H1 (cell line): ENCODE measurements around the gene THBS4. TPM values are rescaled to one million over a fixed set of nuclear protein-coding genes. Genes with fewer than 3 reads are reported as not detected.

Source experiments
- CTCF ChIA-PET: fragments of 300-600 bp; sonication (Branson Sonifier 250); formaldehyde crosslinking; loops from one replicate; lab custom pipeline; 2021; ENCODE audit not compliant: partially characterized antibody; lab: Charles Lee
- POLR2A ChIA-PET: fragments of 300-600 bp; sonication (Branson Sonifier 250); formaldehyde crosslinking; loops from one replicate; lab custom pipeline; 2021; ENCODE audit warnings: inconsistent platforms; ENCODE audit not compliant: partially characterized antibody; lab: Charles Lee
- DNase-seq, 2 experiments: peaks; one replicate each; pipeline versions ENCODE4 v3.0.0 to v3.0.0-alpha.2; 2010 to 2022; ENCODE audit warnings: low spot score in 2 of 2, low read depth in 1 of 2, mixed read lengths in 1 of 2
- FAIRE-seq: peaks from 2 replicates; lab custom pipeline; 2011; peaks lifted over from hg19 to GRCh38; lab: Jason Lieb, UNC
- H2AFZ ChIP-seq: 2 replicates; pipeline ENCODE4 v1.8.1; 2012; ENCODE audit warnings: low read length, inconsistent platforms
- H2AK5ac ChIP-seq: 2 replicates; pipeline ENCODE4 v1.6.1; 2013; ENCODE audit warnings: low read depth, low read length
- H2BK120ac ChIP-seq: replicated peaks from 2 replicates; pipeline ENCODE3; 2013; ENCODE audit warnings: low read depth, low read length, inconsistent platforms
- H2BK12ac ChIP-seq: 2 replicates; pipeline ENCODE4 v1.6.1; 2013; ENCODE audit warnings: low read depth, low read length
- H2BK15ac ChIP-seq: 2 replicates; pipeline ENCODE4 v1.6.1; 2013; ENCODE audit warnings: low read length
- H2BK20ac ChIP-seq: 2 replicates; pipeline ENCODE4 v1.6.1; 2013; ENCODE audit warnings: low read length
- H2BK5ac ChIP-seq: 2 replicates; pipeline ENCODE4 v1.6.1; 2013; ENCODE audit warnings: low read depth, low read length
- H3K14ac ChIP-seq: 2 replicates; pipeline ENCODE4 v1.6.1; 2013; ENCODE audit warnings: inconsistent platforms; ENCODE audit not compliant: insufficient read length
- H3K18ac ChIP-seq: 2 replicates; pipeline ENCODE4 v1.6.1; 2013; ENCODE audit warnings: low read length; ENCODE audit errors: extremely low read depth
- H3K23ac ChIP-seq: 2 replicates; pipeline ENCODE4 v1.6.1; 2013; ENCODE audit warnings: inconsistent platforms; ENCODE audit not compliant: insufficient read length
- H3K23me2 ChIP-seq: 2 replicates; pipeline ENCODE4 v1.6.1; 2013; ENCODE audit warnings: low read depth, low read length
- H3K27ac ChIP-seq: 2 replicates; pipeline ENCODE4 v1.6.1; 2011; ENCODE audit warnings: low read depth, low read length, inconsistent platforms
- H3K27me3 ChIP-seq, 4 experiments: replicated peaks in 1 of 4; 1 replicate in 1 of 4; 2 replicates in 3 of 4; pipeline versions ENCODE4 v1.6.1 to v1.8.1; 2011 to 2013; ENCODE audit warnings: low read length in 3 of 4, mild to moderate bottlenecking in 3 of 4, inconsistent platforms in 2 of 4, mixed read lengths in 2 of 4, moderate library complexity in 1 of 4; ENCODE audit not compliant: control insufficient read depth in 3 of 4, insufficient read depth in 3 of 4; ENCODE audit errors: extremely low read depth in 1 of 4
- H3K36me3 ChIP-seq, 4 experiments: 2 replicates each; pipeline versions ENCODE4 v1.6.1 to v1.8.1; 2011 to 2013; ENCODE audit warnings: mild to moderate bottlenecking in 4 of 4, low read length in 3 of 4, moderate library complexity in 2 of 4, control low read depth in 1 of 4, inconsistent platforms in 1 of 4; ENCODE audit not compliant: insufficient read depth in 4 of 4, control insufficient read depth in 2 of 4
- H3K4ac ChIP-seq: replicated peaks from 2 replicates; pipeline ENCODE3; 2013; ENCODE audit warnings: low read length, low read depth, mixed read lengths, inconsistent platforms; ENCODE audit not compliant: insufficient read length
- H3K4me1 ChIP-seq, 4 experiments: replicated peaks in 1 of 4; 1 replicate in 1 of 4; 2 replicates in 3 of 4; pipeline versions ENCODE4 v1.6.1 to v1.8.1; 2011 to 2013; ENCODE audit warnings: low read length in 3 of 4, inconsistent platforms in 2 of 4, mixed read lengths in 1 of 4; ENCODE audit not compliant: insufficient read depth in 4 of 4, control insufficient read depth in 3 of 4
- H3K4me2 ChIP-seq, 2 experiments: 2 replicates each; pipeline versions ENCODE4 v1.6.1 to v1.8.1; 2011 to 2013; ENCODE audit warnings: low read depth in 2 of 2, low read length in 2 of 2, control low read depth in 1 of 2, inconsistent platforms in 1 of 2, mild to moderate bottlenecking in 1 of 2; ENCODE audit not compliant: insufficient read depth in 1 of 2
- H3K4me3 ChIP-seq, 4 experiments: fragments of 200-600, 300-600 bp in 1 of 4; sonication (generic), shearing (Covaris generic), sonication (Bioruptor Twin) in 1 of 4; 2 replicates each; pipeline versions ENCODE4 v1.5.1 to v1.8.1; 2011 to 2016; ENCODE audit warnings: low read length in 4 of 4, low read depth in 3 of 4, control low read depth in 2 of 4, inconsistent platforms in 2 of 4, mild to moderate bottlenecking in 2 of 4, mixed read lengths in 1 of 4, moderate library complexity in 1 of 4; ENCODE audit not compliant: insufficient read depth in 2 of 4; ENCODE audit errors: extremely low read depth in 1 of 4
- H3K56ac ChIP-seq: replicated peaks from 2 replicates; pipeline ENCODE3; 2013; ENCODE audit warnings: low read depth, mild to moderate bottlenecking, mixed read lengths, low read length, inconsistent platforms; ENCODE audit not compliant: insufficient read length
- H3K79me1 ChIP-seq: 2 replicates; pipeline ENCODE4 v1.6.1; 2013; ENCODE audit warnings: low read depth, low read length, control low read depth
- H3K79me2 ChIP-seq, 2 experiments: 2 replicates each; pipeline versions ENCODE4 v1.6.1 to v1.8.1; 2012 to 2013; ENCODE audit warnings: low read length in 2 of 2, mild to moderate bottlenecking in 2 of 2, inconsistent platforms in 1 of 2; ENCODE audit not compliant: insufficient read depth in 2 of 2, control insufficient read depth in 1 of 2
- H3K9ac ChIP-seq, 4 experiments: replicated peaks in 1 of 4; 1 replicate in 1 of 4; 2 replicates in 3 of 4; pipeline versions ENCODE4 v1.6.1 to v1.8.1; 2011 to 2013; ENCODE audit warnings: low read depth in 3 of 4, low read length in 3 of 4, control low read depth in 2 of 4, mild to moderate bottlenecking in 2 of 4, moderate library complexity in 2 of 4, inconsistent platforms in 1 of 4; ENCODE audit errors: extremely low read depth in 1 of 4
- H3K9me3 ChIP-seq, 2 experiments: 2 replicates each; pipeline versions ENCODE4 v1.6.1 to v1.8.1; 2012 to 2013; ENCODE audit warnings: mild to moderate bottlenecking in 2 of 2, moderate library complexity in 2 of 2, control low read depth in 1 of 2, inconsistent platforms in 1 of 2, low read depth in 1 of 2, low read length in 1 of 2, mixed read lengths in 1 of 2; ENCODE audit not compliant: insufficient read depth in 2 of 2
- H4K20me1 ChIP-seq, 2 experiments: replicated peaks in 1 of 2; 2 replicates each; pipeline versions ENCODE3 to v1.8.1; 2011 to 2013; ENCODE audit warnings: inconsistent platforms in 2 of 2, low read length in 2 of 2, mild to moderate bottlenecking in 1 of 2; ENCODE audit not compliant: insufficient read depth in 2 of 2, control insufficient read depth in 1 of 2
- H4K5ac ChIP-seq: 2 replicates; pipeline ENCODE4 v1.6.1; 2013; ENCODE audit warnings: low read length, low read depth, mixed read lengths, inconsistent platforms; ENCODE audit not compliant: insufficient read length
- H4K8ac ChIP-seq: 2 replicates; pipeline ENCODE4 v1.8.0; 2013; ENCODE audit warnings: mild to moderate bottlenecking, moderate library complexity, low read length, inconsistent platforms; ENCODE audit not compliant: insufficient read depth; ENCODE audit errors: extremely low read depth
- H4K91ac ChIP-seq: replicated peaks from 2 replicates; pipeline ENCODE3; 2013; ENCODE audit warnings: low read length, mixed read lengths, inconsistent platforms; ENCODE audit not compliant: insufficient read length
- ASH2L ChIP-seq: fragments of 200-600, 300-600 bp; sonication (generic); IDR thresholded peaks from one replicate; pipeline ENCODE4 v1.7.1; 2017; ENCODE audit warnings: low read length
- EP300 ChIP-seq, 2 experiments: IDR thresholded peaks; 1 replicate in 1 of 2; 2 replicates in 1 of 2; pipeline ENCODE4 v1.6.1; 2011 to 2012; ENCODE audit warnings: low read depth in 2 of 2, low read length in 2 of 2, mild to moderate bottlenecking in 2 of 2, borderline replicate concordance in 1 of 2, inconsistent platforms in 1 of 2, moderate library complexity in 1 of 2
- TAF1 ChIP-seq: IDR thresholded peaks from 2 replicates; pipeline ENCODE4 v1.6.1; 2011; ENCODE audit warnings: mild to moderate bottlenecking, low read depth, low read length
- WGBS, 2 experiments: shearing (Covaris generic) in 1 of 2; methylation state at CpG; one replicate each; pipeline versions ENCODE4 v1.1.6 to v1.1.7; 2013 to 2015; ENCODE audit warnings: low lambda C conversion rate in 2 of 2, mixed read lengths in 2 of 2, inconsistent platforms in 1 of 2, low coverage in 1 of 2, missing lambda C conversion rate in 1 of 2; ENCODE audit not compliant: insufficient replicate concordance in 2 of 2, insufficient coverage in 1 of 2, insufficient read length in 1 of 2; ENCODE audit errors: extremely low coverage in 1 of 2, missing lambda C conversion rate in 1 of 2; 5-methylcytosine and 5-hydroxymethylcytosine counted together
- polyA plus RNA-seq, 7 experiments: library from polyadenylated mRNA; depleted of rRNA in 3 of 7; stranded (reverse) in 5 of 7; unstranded in 2 of 7; fragments of >200 nt in 5 of 7; fragments of 200-250 nt in 2 of 7; gene quantifications; 1 replicate in 5 of 7; 2 replicates in 1 of 7; 4 replicates in 1 of 7; pipeline versions ENCODE4 v1.2.1 to v1.2.3, GENCODE V29; 2011 to 2013; ENCODE audit warnings: missing spikeins in 2 of 7, mixed read lengths in 2 of 7
- total RNA-seq: library from RNA; stranded (reverse); fragmentation: NEBNext Ultra II Directional; extraction: Animal tissue kit (Norgen Biotek cat#: 25700); gene quantifications from 2 replicates; pipeline ENCODE4 v1.2.1, GENCODE V29; 2021

Gene THBS4
- total and polyA plus RNA-seq, 2 of the 8 experiments (the other 6 are each of a cell fraction or from before 2014, with no cell fraction given) = 12.8 to 25.4 TPM

GRCh38 chr5:80069918-80070318, 34.8 kb downstream of the THBS4 start:
- Histone ChIP-seq H3K79me1 (no peaks in the 10 kb centered on the region), H2BK120ac (no peak overlapping the region), H4K91ac (no peak overlapping the region), H3K4me3 (no peak overlapping the region), H2BK20ac (no peak overlapping the region), H2BK15ac (no peak overlapping the region), H3K4me1 (no peaks in the 10 kb centered on the region; a peak in 1 of 7 replicates)
- FAIRE-seq = no peak
- POLR2A ChIA-PET = no interaction called here
- 75% methylated on average over 3 of the region's 3 CpGs; no CpG with 5 or more reads in 1 of the 2 experiments for WGBS, 2 experiments
- TF ChIP-seq EP300 (IDR thresholded peaks at IDR 0.05; ENCODE audit: borderline replicate concordance in 1 of 2, low read depth in 2 of 2, low read length in 2 of 2) (no peak), ASH2L (no peak), TAF1 (no peak)
- TF ChIP-seq, all 59 proteins: peak for 0
- H4K8ac ChIP-seq = no peak overlapping the region
- H2AK5ac ChIP-seq = no peak overlapping the region
- CTCF ChIA-PET = interaction anchor here (1.2 to 2.2 kb wide), 3 partner anchors 13 to 191 kb away, joined by 3 to 8 read pairs (median 6); no protein-coding TSS in a partner anchor
- H3K56ac ChIP-seq = no peak overlapping the region
- no peak overlapping the region for H3K23ac ChIP-seq
- no peaks in the 10 kb centered on the region; a peak in 1 of 4 replicates for H3K9me3 ChIP-seq
- H3K18ac ChIP-seq = no peak overlapping the region
- H3K9ac ChIP-seq = no peak overlapping the region
- no peak overlapping the region for H3K14ac ChIP-seq
- no peak overlapping the region for H3K4ac ChIP-seq
- no peaks in the 10 kb centered on the region for H4K20me1 ChIP-seq
- H3K27ac ChIP-seq = no peak overlapping the region
- H4K5ac ChIP-seq = no peak overlapping the region
- no peaks in the 10 kb centered on the region for H3K27me3 ChIP-seq
- H2BK5ac ChIP-seq = no peak overlapping the region
- no peaks in the 10 kb centered on the region for H3K79me2 ChIP-seq
- no peak overlapping the region for H2BK12ac ChIP-seq
- H3K23me2 ChIP-seq = no peaks in the 10 kb centered on the region
- H3K36me3 ChIP-seq = no peaks in the 10 kb centered on the region; a peak in 1 of 8 replicates
- no peak overlapping the region for H3K4me2 ChIP-seq
- 0 out of 2 replicates have a peak overlapping the region, but pooled peaks have one; percentile 45 for H2AFZ ChIP-seq
- DNase-seq = no peak
